Stimulated activated naive CD4-positive, alpha-beta T cell (primary cell): ENCODE measurements around the gene JAG2.

ENCODE experiments used
- DNase-seq, 6 experiments: peaks; one replicate each; lab custom pipeline; 2025; lab: John Stamatoyannopoulos, UW

Gene JAG2

DNA sequence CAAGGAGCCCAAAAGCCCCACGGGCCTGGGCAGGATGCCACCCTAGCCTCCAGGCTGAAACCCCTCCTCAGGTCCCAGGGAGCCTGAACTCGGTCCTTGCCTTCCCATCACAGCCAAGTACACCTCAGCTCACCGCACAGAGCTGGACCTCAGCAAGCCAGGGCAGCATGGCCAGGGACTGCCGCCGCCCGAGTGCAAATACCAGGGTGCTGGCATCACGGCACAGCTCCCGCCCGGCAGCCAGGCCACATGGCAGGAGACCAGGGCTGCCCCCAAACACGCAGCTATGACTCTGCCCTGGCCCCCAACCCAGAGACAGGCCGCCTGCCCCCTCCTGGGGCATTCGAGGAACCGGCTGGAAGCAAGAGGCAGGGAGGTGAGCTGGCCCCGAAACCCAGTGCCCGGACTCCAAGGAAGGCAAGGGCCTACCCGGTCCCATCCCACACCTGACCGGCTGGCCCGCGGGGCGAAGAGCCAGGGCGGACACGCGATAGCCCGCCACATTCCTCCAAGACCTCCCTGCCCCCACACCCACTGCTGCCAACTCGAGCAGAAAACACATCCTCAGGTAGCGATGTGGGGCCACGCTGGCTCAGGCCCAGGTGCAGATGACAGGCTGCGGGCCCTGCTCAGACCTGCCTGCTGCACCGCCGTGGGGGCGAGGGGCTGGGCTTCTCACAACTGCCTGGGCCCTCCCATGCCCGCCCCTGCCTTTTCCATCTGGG, 2.7 kb downstream of the JAG2 start:
- DNase-seq, result no peak

DNA sequence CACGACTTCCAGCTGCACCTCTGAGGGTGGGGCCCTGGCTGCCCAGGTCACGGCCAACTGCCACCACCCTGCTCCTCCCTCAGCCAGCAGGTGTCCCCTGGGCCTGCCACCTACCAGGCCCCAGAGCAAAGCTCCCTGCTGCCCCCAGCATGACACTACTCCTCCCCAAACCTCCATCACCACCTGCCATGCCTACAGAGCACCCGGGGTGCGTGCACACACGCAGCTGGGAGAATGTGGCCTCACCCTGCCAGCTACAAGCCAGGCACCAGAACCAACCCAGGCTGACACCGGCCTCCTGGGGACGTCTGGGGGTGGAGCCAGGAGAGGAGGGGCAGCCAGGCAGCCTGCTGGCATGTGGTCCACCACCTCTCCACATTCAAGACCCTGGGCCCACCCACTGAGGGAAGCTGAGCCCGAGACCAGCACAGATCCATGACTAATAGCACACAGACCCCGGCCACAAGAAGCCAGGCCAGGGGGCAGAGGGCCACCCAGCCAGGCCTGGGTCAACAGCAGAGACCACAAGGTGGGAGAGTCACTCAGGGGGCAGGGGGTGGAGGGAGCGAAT, 3.4 kb downstream of the JAG2 start:
- DNase-seq, result no peak

DNA sequence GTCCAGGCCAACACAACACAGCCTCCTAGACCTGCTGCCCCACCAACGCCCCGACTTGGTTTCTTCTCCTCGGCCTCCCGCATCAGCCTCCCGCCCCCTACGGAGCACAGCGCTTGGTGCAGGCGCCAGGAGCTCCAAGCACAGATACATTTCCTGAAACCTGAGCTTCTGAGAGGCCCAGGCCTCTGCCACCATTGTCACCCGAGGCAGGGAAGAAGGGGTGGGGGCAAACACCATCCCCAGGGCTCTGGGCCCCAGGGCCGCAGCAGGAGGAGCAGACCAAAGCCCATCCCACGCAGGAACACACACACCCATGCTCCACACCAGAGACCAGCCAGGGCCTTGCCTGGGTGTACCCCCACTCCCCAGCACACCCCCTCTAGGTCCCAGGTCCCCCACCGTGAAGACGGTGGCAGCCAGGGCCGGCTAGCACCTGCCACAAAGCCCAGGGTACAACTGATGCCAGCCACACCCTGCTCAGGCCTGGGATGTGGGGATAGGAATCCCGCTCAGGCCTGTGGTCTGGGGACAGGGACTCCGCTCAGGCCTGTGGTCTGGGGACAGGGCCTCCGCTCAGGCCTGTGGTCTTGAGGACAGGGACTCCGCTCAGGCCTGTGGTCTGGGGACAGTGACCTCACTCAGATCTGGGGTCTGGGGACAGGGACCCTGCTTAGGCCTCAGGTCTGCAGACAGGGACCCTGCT, 5.4 kb downstream of the JAG2 start:
- DNase-seq, result no peak

DNA sequence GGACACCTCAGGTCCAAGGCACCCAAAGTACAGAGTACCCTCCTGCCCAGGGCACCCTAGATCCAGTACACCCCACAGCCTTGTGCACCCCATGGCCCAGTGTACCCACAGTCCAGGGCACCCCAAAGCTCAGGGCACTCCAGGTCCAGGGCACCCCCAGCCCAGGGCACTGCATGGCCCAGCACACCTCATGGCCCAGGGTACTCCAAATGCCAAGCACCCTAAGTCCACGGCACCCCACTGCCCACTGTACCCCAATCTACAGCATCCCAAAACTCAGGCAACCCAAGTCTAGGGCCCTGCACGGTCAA, 6.0 kb downstream of the JAG2 start:
- DNase-seq, result no peak

DNA sequence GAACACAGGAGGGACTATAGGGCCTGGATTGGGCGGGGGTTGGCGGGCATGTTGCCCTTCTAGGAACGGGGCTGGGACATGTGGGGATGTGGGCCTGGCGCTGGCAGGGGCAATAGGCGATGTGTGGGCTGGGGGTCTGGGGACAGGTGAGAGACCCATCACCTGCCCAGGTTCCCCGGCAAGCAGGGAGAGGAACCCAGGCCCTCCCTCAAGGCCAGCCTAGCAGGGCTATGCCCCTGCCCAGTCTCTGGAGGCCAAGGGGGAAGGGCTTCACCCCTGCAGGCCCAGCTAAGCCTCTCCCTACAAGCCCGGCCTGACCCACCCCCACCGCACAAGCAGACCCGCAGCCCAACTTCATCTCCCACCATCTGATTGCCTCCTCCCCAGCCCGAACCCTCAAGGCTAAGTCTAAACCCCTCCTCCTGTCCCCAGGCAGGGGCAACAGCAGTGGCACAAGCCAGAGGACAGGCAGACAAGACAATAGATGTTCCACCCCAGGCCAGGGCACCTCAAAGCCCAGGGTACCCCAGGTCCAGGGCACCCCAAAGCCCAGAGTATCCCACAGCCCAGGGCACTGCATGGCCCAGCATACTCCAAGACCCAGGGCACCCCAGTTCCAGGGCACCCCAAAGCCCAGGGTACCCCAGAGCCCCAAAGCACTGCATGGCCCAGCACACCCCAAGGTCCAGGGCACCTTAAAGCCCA, 6.5 kb downstream of the JAG2 start:
- DNase-seq, result no peak

DNA sequence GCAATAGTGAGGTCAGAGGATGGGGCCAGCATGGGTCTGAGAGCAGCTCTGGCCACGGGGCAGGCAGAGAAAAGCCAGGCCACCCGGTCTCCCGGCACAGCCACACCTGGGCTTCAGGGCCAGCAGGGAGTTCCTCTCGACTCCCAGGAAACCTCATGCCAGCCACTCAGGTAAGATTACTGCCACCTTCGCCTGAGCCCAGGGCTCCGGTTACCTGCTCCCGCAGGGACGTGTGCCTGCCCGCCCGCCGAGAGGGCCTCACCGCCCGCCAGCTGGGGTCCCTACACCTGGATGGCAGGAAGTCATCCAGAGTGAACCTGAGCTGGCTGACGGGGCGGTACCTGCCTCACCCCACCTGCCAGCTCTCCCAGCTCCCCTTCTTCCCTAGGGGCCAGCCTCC, 7.3 kb downstream of the JAG2 start:
- no peak for DNase-seq

GRCh38 chr14:105160776-105161175, 7.8 kb downstream of the JAG2 start:
- DNase-seq, result no peak

DNA sequence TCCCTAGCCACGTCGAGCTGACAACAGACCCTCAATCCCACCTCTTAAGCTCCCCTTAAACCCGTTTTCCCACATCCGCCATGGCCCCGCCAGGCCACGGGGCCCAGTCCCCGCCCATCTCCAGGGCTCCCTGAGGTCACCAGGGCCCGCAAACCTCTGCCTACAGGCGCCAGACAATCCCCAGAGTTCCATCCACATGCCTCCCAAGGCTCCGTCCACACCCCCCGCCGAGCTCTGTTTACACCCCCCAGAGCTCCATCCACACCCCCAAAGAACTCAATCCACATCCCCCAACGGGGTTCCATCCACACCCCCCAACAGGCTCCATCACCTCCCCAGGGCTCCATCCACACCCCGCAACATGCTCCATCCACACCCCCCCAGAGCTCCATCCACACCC, 9.2 kb downstream of the JAG2 start:
- DNase-seq, result no peak

- no peak for DNase-seq
Measured at GRCh38 chr14:105158794-105159193, 9.8 kb downstream of the JAG2 start.

DNA sequence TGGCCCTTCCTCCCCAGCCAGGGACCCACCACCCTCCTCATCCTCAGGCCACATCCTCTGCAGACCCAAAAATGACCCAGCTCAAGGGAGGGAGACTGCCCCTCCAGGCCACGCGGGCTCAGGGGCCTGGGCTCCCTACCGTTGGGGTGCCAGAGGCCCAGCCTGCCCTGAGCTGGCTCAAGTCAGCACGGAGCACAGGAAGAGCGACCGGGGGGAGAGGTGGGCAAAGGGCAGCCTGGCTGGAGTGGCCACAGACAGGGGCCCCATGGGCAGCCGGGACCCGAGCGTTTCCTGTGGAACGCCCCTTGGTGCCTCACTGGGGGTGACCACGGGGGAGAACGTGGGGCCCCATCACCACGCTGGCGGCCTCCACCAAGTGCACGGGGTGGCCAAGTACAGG, 10.7 kb downstream of the JAG2 start:
- no peak for DNase-seq

DNA sequence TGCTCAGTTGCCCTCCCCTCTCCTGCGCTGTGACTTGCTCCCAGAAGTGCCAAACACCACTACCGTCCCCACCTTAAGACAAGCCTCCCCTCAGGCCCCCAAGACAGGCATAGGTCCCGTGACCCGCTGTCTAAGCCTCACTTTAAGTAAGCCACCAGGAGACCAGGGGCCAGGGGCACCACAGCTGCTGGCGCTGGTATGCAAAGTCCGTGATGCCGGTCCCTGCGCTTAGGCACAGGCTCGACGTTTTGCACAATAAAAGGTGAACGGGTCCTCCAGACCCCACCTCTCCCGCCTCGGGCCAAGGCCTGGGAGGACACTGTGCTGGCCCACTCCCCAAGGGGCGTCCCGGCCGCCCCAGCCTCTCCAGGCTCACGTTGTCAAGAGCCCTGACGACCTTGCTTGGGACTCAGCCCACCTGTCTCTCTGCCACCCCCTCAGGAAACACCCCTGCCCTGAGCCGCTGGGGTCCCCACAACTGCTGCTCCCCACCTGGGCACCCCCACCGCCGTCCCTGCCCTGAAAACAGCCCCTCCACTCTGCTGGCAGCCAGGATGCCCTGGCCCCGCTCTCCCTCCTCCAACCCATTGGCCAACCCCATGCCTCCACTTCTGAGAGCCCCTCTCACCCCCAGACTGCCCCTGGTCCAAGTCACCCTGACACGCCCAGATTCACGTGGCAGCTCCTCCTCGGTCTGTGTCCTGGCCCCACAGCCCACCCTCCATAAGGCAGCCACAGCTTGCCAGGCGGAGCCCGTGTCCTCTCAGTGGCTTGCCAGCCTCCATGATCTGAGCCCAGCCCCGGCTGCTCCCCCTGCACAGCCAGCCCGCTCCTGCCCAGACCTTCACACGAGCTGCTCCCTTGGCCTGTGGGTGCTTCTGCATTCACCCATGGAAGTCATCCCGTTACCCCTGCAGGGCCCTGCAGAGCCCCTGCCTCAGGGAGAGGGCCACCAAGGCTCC, 11.9 kb downstream of the JAG2 start:
- DNase-seq, result no peak

DNA sequence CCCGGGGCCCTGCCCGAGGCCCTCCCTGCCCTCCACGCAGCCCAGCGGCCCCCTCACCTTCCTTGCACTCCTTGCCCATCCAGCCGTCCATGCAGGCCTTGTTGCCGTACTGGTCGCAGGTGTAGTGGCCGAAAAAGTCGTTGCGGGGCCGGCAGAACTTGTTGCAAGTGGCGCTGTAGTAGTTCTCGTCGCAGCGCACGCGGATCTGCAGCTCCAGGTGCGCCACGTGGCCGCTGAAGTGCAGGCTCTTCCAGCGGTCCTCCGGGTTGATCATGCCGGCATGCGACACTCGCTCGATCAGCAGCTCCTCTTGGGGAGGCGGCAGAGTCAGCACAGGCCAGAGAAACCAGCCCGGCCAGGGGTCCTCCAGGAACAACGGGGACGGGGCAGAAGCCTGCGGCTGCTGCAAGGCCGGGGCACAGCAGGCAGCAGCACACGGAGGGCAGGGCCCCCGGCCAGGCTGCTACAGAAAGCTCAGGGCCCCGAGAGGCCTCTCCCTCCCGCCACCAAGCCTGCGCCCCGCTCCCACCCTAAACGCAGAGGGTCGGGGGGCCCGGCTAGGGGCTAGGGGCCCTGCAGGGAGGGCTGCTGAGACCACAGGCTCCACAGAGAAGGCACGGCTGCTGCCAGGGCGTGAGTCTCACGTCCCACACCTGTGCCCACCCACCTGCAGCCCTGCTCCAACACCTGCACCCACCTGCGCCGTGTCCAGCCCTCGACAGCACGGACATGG, 12.7 kb downstream of the JAG2 start:
- no peak for DNase-seq

DNA sequence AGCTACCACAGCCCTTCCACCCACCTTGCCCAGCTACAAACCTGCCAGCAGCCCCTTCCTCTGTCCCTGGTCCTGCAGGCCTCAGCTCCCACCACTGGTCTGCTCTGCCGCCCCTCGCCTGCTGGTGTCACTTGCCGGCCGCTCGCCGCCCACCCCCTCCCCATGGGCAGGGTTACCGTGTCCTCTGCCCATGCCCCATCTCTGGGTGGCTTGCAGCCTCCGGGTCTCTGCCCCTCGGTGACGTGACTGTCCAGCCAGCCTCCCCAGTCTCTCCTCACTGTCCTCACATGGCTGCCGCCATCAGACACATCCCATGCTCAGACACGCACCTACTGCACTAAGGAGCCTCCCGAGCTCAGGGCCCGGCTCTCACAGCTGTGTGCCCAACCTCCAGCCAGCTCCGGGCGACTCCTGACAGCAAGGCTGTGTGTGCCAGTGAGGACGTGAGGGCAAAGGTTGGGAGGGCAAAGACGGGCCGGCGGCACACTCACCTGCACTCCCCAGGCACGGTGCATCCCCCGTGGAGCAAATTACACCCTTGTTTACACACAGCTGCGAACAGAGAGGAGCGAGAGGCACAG, 13.4 kb downstream of the JAG2 start:
- DNase-seq, result no peak

GRCh38 chr14:105154476-105154871, 14.1 kb downstream of the JAG2 start:
- no peak for DNase-seq

- no peak for DNase-seq
Measured at GRCh38 chr14:105153739-105154475, 14.7 kb downstream of the JAG2 start.

DNA sequence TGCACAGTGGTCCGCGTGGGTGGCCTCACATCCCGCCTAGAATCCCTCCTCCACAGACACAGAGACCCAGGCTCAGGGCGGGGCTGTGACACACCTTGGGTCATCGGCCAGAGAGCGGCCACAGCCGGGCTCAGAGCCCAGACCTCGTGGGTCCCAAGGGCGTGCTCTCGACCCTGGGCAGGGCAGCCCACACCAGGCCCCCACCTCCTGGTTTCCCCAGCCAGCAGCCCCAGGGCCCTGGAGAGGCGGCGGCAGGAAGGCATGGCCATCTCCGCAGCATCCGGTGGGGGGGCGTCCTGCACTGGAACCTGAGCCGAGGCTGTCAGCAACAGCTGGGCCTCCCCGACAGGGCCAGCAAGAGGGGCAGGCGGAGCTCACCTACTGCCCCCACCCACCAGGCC, 15.2 kb downstream of the JAG2 start:
- DNase-seq, result no peak

DNA sequence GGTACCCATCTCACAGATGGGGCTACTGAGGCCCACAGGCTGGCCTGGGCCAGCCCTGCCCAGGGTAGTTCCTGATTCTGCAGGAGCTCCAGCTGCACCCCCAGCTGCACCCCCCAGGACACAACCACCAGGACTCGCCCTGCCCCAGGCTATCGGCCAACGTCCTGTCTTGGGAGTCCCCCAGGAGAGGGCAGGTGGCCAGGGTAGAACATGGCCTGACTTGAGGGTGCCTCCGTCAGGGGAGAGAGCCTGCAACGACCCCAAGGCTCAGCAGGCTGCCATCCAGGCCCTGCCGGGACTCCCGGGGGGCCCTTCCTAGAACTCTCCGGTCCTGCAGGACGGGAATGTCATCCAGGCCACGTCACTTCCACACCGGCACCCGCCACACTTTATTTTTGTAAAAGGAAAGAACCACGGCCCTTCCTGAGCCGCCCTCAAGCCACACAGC, 15.8 kb downstream of the JAG2 start:
- no peak for DNase-seq

DNA sequence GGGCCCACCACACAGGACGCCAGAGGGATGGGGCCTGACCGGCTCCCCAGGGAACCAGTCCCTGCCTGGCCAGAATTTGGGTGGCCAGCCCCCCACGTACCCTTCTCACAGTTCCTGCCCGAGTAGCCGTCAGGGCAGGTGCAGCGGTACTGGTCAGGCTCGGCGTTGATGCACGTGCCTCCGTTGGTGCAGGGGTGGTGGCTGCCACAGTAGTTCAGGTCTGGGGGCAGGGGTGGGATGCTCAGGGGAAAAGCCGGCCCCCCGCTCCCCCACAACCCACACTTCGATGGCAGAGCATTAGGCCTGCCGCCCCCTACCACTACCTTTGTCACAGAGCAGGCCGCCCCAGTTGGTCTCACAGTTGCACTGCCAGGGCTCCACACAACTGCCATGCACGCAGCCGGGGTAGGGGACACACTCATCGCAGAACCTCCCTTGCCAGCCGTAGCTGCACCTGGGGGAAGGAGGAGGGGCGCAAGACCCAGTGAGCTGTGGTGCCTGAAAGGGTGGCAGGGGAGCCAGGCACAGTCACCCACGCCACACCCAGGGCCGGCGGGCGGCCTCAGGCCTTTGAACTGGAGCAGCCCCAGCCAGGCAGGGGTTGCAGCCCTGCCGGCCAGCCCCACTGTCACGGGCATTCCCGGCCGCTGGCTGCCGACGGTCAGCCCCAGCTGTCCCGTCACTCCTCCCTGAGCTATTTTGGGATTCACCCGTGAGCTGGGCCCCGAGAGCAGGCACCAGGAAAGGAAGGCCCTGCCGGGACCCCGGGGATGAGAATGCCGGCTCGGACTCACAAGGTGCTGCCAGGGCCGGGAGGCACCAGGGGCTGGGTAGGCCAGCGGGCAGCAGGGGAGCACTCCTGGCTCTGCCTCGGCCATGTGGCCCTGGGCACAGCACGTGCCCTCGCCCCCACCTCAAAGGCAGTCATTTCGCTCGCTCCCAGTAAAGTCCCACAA, 16.5 kb downstream of the JAG2 start:
- DNase-seq, result no peak
